Hepatocyte (in vitro differentiated cells): ENCODE data around the gene ATP5MC2.

ENCODE experiments used
- EZH2phosphoT487 ChIP-seq: fragments of 200-600 bp; sonication (generic); IDR thresholded peaks from one replicate; pipeline ENCODE4 v1.6.1; 2018; ENCODE audit warnings: antibody characterized with exemption, mild to moderate bottlenecking, low read depth, moderate library complexity; ENCODE audit not compliant: unreplicated experiment, severe bottlenecking
- TF ChIP-seq, protein P1 (sequence below): fragments of 200-600 bp; sonication (generic); IDR thresholded peaks from 2 replicates; pipeline ENCODE4 v1.5.1; 2016; ENCODE audit warnings: antibody characterized with exemption, mild to moderate bottlenecking; ENCODE audit not compliant: poor library complexity

GRCh38 chr12:53720946-53721345 lies 45.1 kb upstream of the ATP5MC2 start:
- TF ChIP-seq, protein P1, sequence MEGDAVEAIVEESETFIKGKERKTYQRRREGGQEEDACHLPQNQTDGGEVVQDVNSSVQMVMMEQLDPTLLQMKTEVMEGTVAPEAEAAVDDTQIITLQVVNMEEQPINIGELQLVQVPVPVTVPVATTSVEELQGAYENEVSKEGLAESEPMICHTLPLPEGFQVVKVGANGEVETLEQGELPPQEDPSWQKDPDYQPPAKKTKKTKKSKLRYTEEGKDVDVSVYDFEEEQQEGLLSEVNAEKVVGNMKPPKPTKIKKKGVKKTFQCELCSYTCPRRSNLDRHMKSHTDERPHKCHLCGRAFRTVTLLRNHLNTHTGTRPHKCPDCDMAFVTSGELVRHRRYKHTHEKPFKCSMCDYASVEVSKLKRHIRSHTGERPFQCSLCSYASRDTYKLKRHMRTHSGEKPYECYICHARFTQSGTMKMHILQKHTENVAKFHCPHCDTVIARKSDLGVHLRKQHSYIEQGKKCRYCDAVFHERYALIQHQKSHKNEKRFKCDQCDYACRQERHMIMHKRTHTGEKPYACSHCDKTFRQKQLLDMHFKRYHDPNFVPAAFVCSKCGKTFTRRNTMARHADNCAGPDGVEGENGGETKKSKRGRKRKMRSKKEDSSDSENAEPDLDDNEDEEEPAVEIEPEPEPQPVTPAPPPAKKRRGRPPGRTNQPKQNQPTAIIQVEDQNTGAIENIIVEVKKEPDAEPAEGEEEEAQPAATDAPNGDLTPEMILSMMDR, result no peak
- TF ChIP-seq EZH2phosphoT487, result no peak
